Mucosa of descending colon (tissue), 3 donors: Measurements from ENCODE around the gene AKAP1. TPM values are rescaled to one million over a fixed set of nuclear protein-coding genes. Genes with fewer than 3 reads are reported as not detected.

Experiments
- ATAC-seq: fragments of 200-7000 bp; cut with Tn5 transposase; one replicate; pipeline ENCODE4 v1.9.1; 2020; ENCODE audit warnings: mild to moderate bottlenecking, moderate library complexity
- DNase-seq, 3 donors: peaks; one replicate each; pipeline ENCODE4 v3.0.0-alpha.2; 2020
- H3K36me3 ChIP-seq: fragments of 200-600 bp; one replicate; pipeline ENCODE4 v1.8.0; 2021; ENCODE audit warnings: low read depth, mild to moderate bottlenecking
- H3K4me1 ChIP-seq: fragments of 200-600 bp; one replicate; pipeline ENCODE4 v1.8.0; 2021; ENCODE audit warnings: low read depth, mild to moderate bottlenecking
- H3K4me3 ChIP-seq: fragments of 200-600 bp; one replicate; pipeline ENCODE4 v1.8.0; 2021; ENCODE audit warnings: mild to moderate bottlenecking
- H3K9me3 ChIP-seq: fragments of 200-600 bp; one replicate; pipeline ENCODE4 v1.8.0; 2021; ENCODE audit warnings: mild to moderate bottlenecking
- CTCF ChIP-seq: fragments of 200-600 bp; IDR thresholded peaks from one replicate; pipeline ENCODE4 v1.8.0; 2022; ENCODE audit warnings: antibody characterized with exemption, mild to moderate bottlenecking
- intact Hi-C, 2 donors: fragments of 100-400 bp; cut with DNase I in 1 of 2; cut with micrococcal nuclease in 1 of 2; formaldehyde crosslinking; loops; one replicate each; pipeline versions ENCODE4 v1.11.0 to v1.11.1; 2022; cut with DNase I, micrococcal nuclease
- total RNA-seq, 3 donors: library from RNA; stranded (reverse); fragmentation: NEBNext Ultra II Directional in 2 of 3; extraction: Animal tissue kit (Norgen Biotek cat#: 25700) in 2 of 3; gene quantifications; one replicate each; pipeline versions ENCODE4 v1.2.1 to v1.2.4, GENCODE V29; 2021 to 2023
- donor health status: DM: no; HTN: no; CAD: no; lungs with moderate emphysema.
- donor health status: DM: no; HTN: no; CAD: no.
- donor health status: DM: no; HTN: yes; CAD: no.

The AKAP1 gene
- total RNA-seq, 3 donors from 2014 or later: 131 to 194 (median 155) TPM

- no peak for ATAC-seq
- intact Hi-C loops: loop anchor here (10.0 kb wide), 2 partner anchors 616 to 696 kb away; no protein-coding TSS in a partner anchor
- Histone ChIP-seq H3K9me3 (no peaks in the 10 kb centered on the region), H3K4me3 (no peak overlapping the region), H3K36me3 (no peaks in the 10 kb centered on the region), H3K4me1 (no peaks in the 10 kb centered on the region)
- TF ChIP-seq CTCF: no peak
- DNase-seq: no peak
Observed at GRCh38 chr17:57138956-57139576, 54.0 kb downstream of the AKAP1 start.

GRCh38 chr17:57140316-57140715 lies 55.3 kb downstream of the AKAP1 start:
- no peaks in the 10 kb centered on the region for H3K36me3 ChIP-seq
- ATAC-seq (no peak), DNase-seq (no peak)
- H3K4me1 ChIP-seq: no peaks in the 10 kb centered on the region
- no peak overlapping the region for H3K4me3 ChIP-seq
- no peak for TF ChIP-seq CTCF
- intact Hi-C loops: no loop called here
- no peaks in the 10 kb centered on the region for H3K9me3 ChIP-seq

- intact Hi-C loops: no loop called here
- ATAC-seq (peak; percentile 32), DNase-seq (no peak)
- Histone ChIP-seq H3K9me3 (no peaks in the 10 kb centered on the region), H3K36me3 (no peaks in the 10 kb centered on the region), H3K4me3 (no peak overlapping the region), H3K4me1 (no peaks in the 10 kb centered on the region)
- no peak for TF ChIP-seq CTCF
Observed at GRCh38 chr17:57142925-57143324, 57.9 kb downstream of the AKAP1 start.

GRCh38 chr17:57143361-57143760 lies 58.3 kb downstream of the AKAP1 start:
- no peak for DNase-seq
- Histone ChIP-seq H3K36me3 (no peaks in the 10 kb centered on the region), H3K4me1 (no peaks in the 10 kb centered on the region), H3K4me3 (no peak overlapping the region), H3K9me3 (no peaks in the 10 kb centered on the region)
- intact Hi-C loops: no loop called here
- TF ChIP-seq CTCF: no peak
- no peak for ATAC-seq

- TF ChIP-seq CTCF: no peak
- no peaks in the 10 kb centered on the region for H3K36me3 ChIP-seq
- intact Hi-C loops: no loop called here
Observed at GRCh38 chr17:57143919-57144318, 58.9 kb downstream of the AKAP1 start.

GRCh38 chr17:57144567-57144966 lies 59.5 kb downstream of the AKAP1 start:
- DNase-seq: no peak
- Histone ChIP-seq H3K4me1 (no peaks in the 10 kb centered on the region), H3K9me3 (no peaks in the 10 kb centered on the region), H3K36me3 (no peaks in the 10 kb centered on the region), H3K4me3 (no peak overlapping the region)
- no peak for ATAC-seq
- no peak for TF ChIP-seq CTCF
- intact Hi-C loops: no loop called here

More at GRCh38 chr17:57143919-57144318, 58.9 kb downstream of the AKAP1 start:
- DNase-seq (no peak), ATAC-seq (no peak)
- no peak overlapping the region for H3K4me3 ChIP-seq
- no peaks in the 10 kb centered on the region for H3K4me1 ChIP-seq
- no peaks in the 10 kb centered on the region for H3K9me3 ChIP-seq
